Ishikawa (cell line): ENCODE data around the gene COQ2.
A peak's percentile ranks its signal among the peaks of the same experiment; 100 is the strongest.

Experiments used
- CEBPB ChIP-seq: IDR thresholded peaks from 2 replicates; pipeline ENCODE4 v1.6.1; 2012
- CREB1 ChIP-seq: IDR thresholded peaks from 2 replicates; pipeline ENCODE4 v1.6.1; 2012; ENCODE audit warnings: low read depth
- EGR1 ChIP-seq: IDR thresholded peaks from 2 replicates; pipeline ENCODE4 v1.6.1; 2012
- EP300 ChIP-seq: IDR thresholded peaks from 2 replicates; pipeline ENCODE4 v1.6.1; 2012; ENCODE audit warnings: borderline replicate concordance
- FOXM1 ChIP-seq: IDR thresholded peaks from 2 replicates; pipeline ENCODE4 v1.6.1; 2012; ENCODE audit warnings: low read depth, borderline replicate concordance
- MAX ChIP-seq: IDR thresholded peaks from 2 replicates; pipeline ENCODE4 v1.6.1; 2012
- NFIC ChIP-seq: IDR thresholded peaks from 2 replicates; pipeline ENCODE4 v1.6.1; 2012
- RAD21 ChIP-seq: IDR thresholded peaks from 2 replicates; pipeline ENCODE4 v1.6.1; 2012; ENCODE audit warnings: low read depth
- REST ChIP-seq: IDR thresholded peaks from 2 replicates; pipeline ENCODE4 v1.6.1; 2012; ENCODE audit warnings: low read depth, mild to moderate bottlenecking
- TAF1 ChIP-seq: IDR thresholded peaks from 2 replicates; pipeline ENCODE4 v1.6.1; 2012; ENCODE audit warnings: low read depth, mild to moderate bottlenecking
- TCF12 ChIP-seq: IDR thresholded peaks from 2 replicates; pipeline ENCODE4 v1.6.1; 2012; ENCODE audit warnings: low read depth
- TEAD4 ChIP-seq: IDR thresholded peaks from 2 replicates; pipeline ENCODE4 v1.6.1; 2012
- USF1 ChIP-seq: IDR thresholded peaks from 2 replicates; pipeline ENCODE4 v1.6.1; 2012
- YY1 ChIP-seq: IDR thresholded peaks from 2 replicates; pipeline ENCODE4 v1.6.1; 2012; ENCODE audit warnings: low read depth
- ZBTB7A ChIP-seq: IDR thresholded peaks from 2 replicates; pipeline ENCODE4 v1.6.1; 2012; ENCODE audit warnings: low read depth

Gene COQ2

GRCh38 chr4:83305187-83305586 lies 20.6 kb upstream of the COQ2 start:
- no peak for TF ChIP-seq MAX
- no peak for TF ChIP-seq EP300
- TF ChIP-seq USF1, result no peak
- TF ChIP-seq FOXM1, result no peak
- no peak for TF ChIP-seq TAF1
- no peak for TF ChIP-seq RAD21
- no peak for TF ChIP-seq TEAD4
- no peak for TF ChIP-seq TCF12
- no peak for TF ChIP-seq CREB1
- no peak for TF ChIP-seq NFIC
- TF ChIP-seq CEBPB, result no peak

- TF ChIP-seq EP300 (no peak), EGR1 (no peak), CREB1 (no peak), RAD21 (no peak), CEBPB (no peak), ZBTB7A (no peak), TAF1 (no peak), REST (no peak), NFIC (no peak), USF1 (no peak), FOXM1 (no peak), TEAD4 (no peak), YY1 (no peak), MAX (no peak), TCF12 (no peak)
These were observed 13.1 kb upstream of the COQ2 start for GRCh38 chr4:83297548-83298260.

GRCh38 chr4:83293305-83294046 lies 8.9 kb upstream of the COQ2 start:
- TF ChIP-seq FOXM1, result no peak
- no peak for TF ChIP-seq TAF1
- TF ChIP-seq MAX, result no peak
- no peak for TF ChIP-seq EGR1
- no peak for TF ChIP-seq YY1
- TF ChIP-seq TEAD4, result no peak
- TF ChIP-seq CREB1, result no peak
- no peak for TF ChIP-seq REST
- no peak for TF ChIP-seq RAD21
- no peak for TF ChIP-seq ZBTB7A
- TF ChIP-seq NFIC, result no peak

- TF ChIP-seq FOXM1, result peak; percentile 43; the same call in 1 of the 2 replicates
- no peak for TF ChIP-seq CEBPB
- TF ChIP-seq TCF12, result no peak
- no peak for TF ChIP-seq CREB1
- TF ChIP-seq USF1, result no peak
- no peak for TF ChIP-seq EP300
- no peak for TF ChIP-seq TEAD4
- no peak for TF ChIP-seq RAD21
- TF ChIP-seq YY1, result no peak
These were observed 433 bp upstream of the COQ2 start for GRCh38 chr4:83285055-83285407.

- TF ChIP-seq USF1 (no peak), EP300 (no peak), CREB1 (no peak), NFIC (no peak)
These were observed 1.4 kb downstream of the COQ2 start for GRCh38 chr4:83283181-83283580.
